ENCODE measurements around the gene NADK.
"Not testable (repeated sequence)": the region's sequence is repeated elsewhere in the genome, so short reads cannot be mapped to it uniquely, and the experiment has no call there.

DNA sequence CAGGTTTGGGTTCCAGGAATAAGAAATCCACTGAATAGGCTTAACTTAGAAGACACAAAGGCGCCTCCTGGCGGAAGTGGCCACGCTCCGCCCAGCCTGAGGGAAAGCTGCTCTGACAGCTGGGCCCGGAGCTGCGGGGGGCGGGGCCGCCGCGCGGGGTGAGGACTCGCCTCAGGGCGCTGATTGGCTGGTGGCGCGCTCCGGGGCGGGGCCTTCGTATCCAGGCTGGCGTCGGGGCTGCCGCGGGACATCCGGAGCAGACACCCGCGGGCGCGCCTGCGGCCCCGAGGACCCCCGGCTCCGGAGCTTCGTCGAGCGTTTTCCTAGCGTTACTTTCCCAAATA lies 31.7 kb downstream of the NADK start:
- TF ChIP-seq, protein P1, sequence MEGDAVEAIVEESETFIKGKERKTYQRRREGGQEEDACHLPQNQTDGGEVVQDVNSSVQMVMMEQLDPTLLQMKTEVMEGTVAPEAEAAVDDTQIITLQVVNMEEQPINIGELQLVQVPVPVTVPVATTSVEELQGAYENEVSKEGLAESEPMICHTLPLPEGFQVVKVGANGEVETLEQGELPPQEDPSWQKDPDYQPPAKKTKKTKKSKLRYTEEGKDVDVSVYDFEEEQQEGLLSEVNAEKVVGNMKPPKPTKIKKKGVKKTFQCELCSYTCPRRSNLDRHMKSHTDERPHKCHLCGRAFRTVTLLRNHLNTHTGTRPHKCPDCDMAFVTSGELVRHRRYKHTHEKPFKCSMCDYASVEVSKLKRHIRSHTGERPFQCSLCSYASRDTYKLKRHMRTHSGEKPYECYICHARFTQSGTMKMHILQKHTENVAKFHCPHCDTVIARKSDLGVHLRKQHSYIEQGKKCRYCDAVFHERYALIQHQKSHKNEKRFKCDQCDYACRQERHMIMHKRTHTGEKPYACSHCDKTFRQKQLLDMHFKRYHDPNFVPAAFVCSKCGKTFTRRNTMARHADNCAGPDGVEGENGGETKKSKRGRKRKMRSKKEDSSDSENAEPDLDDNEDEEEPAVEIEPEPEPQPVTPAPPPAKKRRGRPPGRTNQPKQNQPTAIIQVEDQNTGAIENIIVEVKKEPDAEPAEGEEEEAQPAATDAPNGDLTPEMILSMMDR (IDR thresholded peaks at IDR 0.05) = not testable (repeated sequence)
- not testable (repeated sequence) for TF ChIP-seq POLR2A (IDR thresholded peaks at IDR 0.05)
